ENCODE measurements around the gene OAT. TPM values are rescaled to one million over a fixed set of nuclear protein-coding genes. Genes with fewer than 3 reads are reported as not detected.

The OAT gene
- total RNA-seq, 4 donors from 2014 or later = 63.5 to 98.1 (median 92.1) TPM

DNA sequence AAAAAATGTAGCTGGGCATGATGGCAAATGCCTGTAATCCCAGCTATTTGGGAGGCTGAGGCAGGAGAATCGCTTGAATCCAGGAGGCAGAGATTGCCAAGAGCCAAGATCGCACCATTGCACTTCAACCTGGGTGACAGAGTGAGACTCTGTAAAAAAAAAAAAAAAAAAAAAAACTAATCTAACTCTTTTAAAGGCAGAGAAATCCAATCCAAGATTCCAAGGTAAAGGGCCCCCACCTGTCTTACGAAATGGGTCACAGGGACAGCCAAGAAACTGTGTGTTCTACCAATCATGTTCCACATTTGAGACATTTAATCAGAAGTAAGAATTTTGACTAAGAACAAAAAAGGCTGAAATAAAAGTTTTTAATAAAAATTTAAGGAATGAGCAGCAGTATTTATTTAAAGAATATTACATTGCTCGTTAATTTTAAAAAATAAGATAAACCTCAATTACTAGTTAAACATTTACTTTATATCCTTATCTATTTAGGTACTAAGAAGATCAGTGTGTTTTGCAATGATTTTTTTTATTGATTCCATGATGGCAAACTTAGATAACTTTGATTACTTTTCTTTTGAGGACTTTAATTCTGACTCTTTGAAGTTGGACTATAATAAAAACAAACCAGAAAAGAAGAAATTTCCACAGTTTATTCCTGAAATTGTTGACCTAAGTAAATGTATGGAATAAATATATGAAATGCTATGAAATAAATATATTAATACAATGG is 6.7 kb upstream of the OAT start:
- intact Hi-C loops (cut with DNase I; ENCODE audit: low total_unique reads) = no loop called here
- DNase-seq (ENCODE audit: low spot score in 2 of 2) = no peak
- no peak for TF ChIP-seq POLR2A (IDR thresholded peaks at IDR 0.05)
- TF ChIP-seq, protein P1, sequence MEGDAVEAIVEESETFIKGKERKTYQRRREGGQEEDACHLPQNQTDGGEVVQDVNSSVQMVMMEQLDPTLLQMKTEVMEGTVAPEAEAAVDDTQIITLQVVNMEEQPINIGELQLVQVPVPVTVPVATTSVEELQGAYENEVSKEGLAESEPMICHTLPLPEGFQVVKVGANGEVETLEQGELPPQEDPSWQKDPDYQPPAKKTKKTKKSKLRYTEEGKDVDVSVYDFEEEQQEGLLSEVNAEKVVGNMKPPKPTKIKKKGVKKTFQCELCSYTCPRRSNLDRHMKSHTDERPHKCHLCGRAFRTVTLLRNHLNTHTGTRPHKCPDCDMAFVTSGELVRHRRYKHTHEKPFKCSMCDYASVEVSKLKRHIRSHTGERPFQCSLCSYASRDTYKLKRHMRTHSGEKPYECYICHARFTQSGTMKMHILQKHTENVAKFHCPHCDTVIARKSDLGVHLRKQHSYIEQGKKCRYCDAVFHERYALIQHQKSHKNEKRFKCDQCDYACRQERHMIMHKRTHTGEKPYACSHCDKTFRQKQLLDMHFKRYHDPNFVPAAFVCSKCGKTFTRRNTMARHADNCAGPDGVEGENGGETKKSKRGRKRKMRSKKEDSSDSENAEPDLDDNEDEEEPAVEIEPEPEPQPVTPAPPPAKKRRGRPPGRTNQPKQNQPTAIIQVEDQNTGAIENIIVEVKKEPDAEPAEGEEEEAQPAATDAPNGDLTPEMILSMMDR (IDR thresholded peaks at IDR 0.05) = no peak
- H3K4me3 ChIP-seq (ENCODE audit: low read depth, poor library complexity, severe bottlenecking) = no peak overlapping the region
- WGBS, 2 donors = 92 to 95% methylated on average over 4 of the region's 4 CpGs

DNA sequence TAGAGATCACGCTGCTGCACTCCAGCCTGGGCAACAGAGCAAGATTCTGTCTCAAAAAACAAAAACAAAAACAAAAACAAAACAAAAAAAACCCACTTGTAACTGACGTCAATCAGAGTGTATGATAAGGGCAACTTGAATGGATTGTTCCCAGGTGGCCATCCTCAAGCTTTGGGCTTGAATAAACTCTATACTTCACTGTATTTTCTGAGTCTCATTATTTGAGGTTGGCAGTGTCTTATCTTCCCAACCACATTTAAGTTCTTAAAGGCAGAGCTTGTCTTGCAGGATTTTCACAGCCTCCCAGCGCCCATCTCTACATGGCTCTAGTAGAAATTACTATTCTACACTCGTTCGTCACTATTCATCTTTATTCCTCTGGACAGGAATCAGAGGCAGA is 5.1 kb upstream of the OAT start:
- DNase-seq (ENCODE audit: low spot score in 2 of 2) = peak in 1 of 2 donors; percentile 17
- no peak overlapping the region for H3K4me3 ChIP-seq (ENCODE audit: low read depth, poor library complexity, severe bottlenecking)
- 82 to 85% methylated on average over 5 of the region's 5 CpGs for WGBS, 2 donors
- TF ChIP-seq, protein P1 (IDR thresholded peaks at IDR 0.05) = no peak
- TF ChIP-seq POLR2A (IDR thresholded peaks at IDR 0.05) = no peak
- intact Hi-C loops (cut with DNase I; ENCODE audit: low total_unique reads) = no loop called here

DNA sequence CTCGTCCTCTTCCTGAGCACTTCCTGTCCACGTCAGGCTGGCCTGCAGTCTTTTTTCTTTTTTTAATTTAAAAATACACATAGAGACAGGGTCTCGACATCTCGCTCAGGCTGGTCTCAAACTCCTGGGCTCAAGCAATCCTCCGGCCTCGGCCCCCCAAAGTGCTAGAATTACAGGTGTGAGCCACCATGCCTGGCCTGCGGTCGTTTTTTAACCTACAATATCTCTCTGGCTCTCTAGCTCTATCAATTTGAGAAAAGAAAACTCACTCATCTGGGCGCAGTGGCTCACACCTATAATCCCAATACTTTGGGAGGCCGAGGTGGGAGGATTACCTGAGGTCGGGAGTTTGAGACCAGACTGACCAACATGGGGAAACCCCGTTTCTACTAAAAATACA is 4.0 kb upstream of the OAT start:
- H3K4me3 ChIP-seq (ENCODE audit: low read depth, poor library complexity, severe bottlenecking) = no peak overlapping the region
- TF ChIP-seq, protein P1 (IDR thresholded peaks at IDR 0.05) = no peak
- no peak for TF ChIP-seq POLR2A (IDR thresholded peaks at IDR 0.05)
- 80 to 84% methylated on average over 12 of the region's 12 CpGs for WGBS, 2 donors
- peak in 1 of 2 donors; percentile 61 for DNase-seq (ENCODE audit: low spot score in 2 of 2)
- intact Hi-C loops (cut with DNase I; ENCODE audit: low total_unique reads) = no loop called here

DNA sequence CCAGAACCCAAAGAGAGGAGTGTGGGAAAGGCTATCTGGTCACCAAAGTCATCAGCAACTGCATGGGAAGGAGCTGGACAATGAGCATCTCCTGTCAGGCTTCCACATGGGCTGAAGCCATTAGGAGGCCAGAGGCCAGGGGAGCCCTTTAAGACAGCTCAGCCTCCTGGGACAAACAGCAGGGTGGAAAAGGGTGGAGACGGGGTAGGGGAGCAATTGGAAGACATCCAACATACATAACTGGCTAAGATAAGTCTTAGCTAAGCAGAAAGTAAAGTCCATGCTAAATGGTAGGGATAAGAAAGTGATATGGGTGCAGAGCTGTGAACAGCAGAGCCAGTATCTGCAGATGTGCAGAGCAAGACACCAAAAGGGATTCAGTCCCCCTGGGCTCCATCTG is 1.5 kb upstream of the OAT start:
- intact Hi-C loops (cut with DNase I; ENCODE audit: low total_unique reads) = no loop called here
- WGBS, 2 donors = 18 to 20% methylated on average over 1 of the region's 1 CpG
- TF ChIP-seq, protein P1 (IDR thresholded peaks at IDR 0.05) = no peak
- TF ChIP-seq POLR2A (IDR thresholded peaks at IDR 0.05) = no peak
- no peak overlapping the region for H3K4me3 ChIP-seq (ENCODE audit: low read depth, poor library complexity, severe bottlenecking)
- DNase-seq (ENCODE audit: low spot score in 2 of 2) = peak in 1 of 2 donors; percentile 67

DNA sequence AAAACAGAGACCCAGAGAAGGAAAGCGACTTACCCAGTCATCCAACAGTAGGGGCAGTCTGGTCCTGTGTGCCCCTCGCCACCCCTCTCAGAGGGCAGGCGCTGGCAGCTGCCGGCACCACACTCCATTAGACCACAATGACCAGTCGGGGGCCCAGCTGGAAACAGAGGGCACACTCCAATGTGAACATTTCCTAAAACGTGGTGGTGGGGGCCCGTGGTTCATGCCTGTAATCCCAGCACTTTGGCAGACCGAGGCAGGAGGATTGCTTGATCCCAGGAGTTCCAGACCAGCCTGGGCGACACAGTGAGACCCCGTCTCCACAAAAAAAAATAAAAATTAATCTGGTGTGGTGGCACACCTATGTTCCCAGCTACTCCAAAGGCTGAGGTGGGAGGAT is 912 bp upstream of the OAT start:
- DNase-seq (ENCODE audit: low spot score in 2 of 2) = peak in 1 of 2 donors; percentile 83
- intact Hi-C loops (cut with DNase I; ENCODE audit: low total_unique reads) = no loop called here
- 88 to 98% methylated on average over 10 of the region's 10 CpGs for WGBS, 2 donors
- no peak overlapping the region for H3K4me3 ChIP-seq (ENCODE audit: low read depth, poor library complexity, severe bottlenecking)
- TF ChIP-seq, protein P1 (IDR thresholded peaks at IDR 0.05) = no peak
- no peak for TF ChIP-seq POLR2A (IDR thresholded peaks at IDR 0.05)
